Ovary (tissue), 3 donors: Measurements from ENCODE around the gene TTLL9.

Experiments used
- EP300 ChIP-seq: sonication (generic); formaldehyde crosslinking; IDR thresholded peaks from one replicate; pipeline ENCODE4 v1.6.1; 2017; ENCODE audit warnings: antibody characterized with exemption
- POLR2A ChIP-seq: fragments of 450-650 bp; IDR thresholded peaks from one replicate; pipeline ENCODE4 v1.6.1; 2017; ENCODE audit warnings: antibody characterized with exemption, mild to moderate bottlenecking, moderate library complexity
- TF ChIP-seq, protein P1 (sequence below), 3 donors: fragments of 450-650 bp in 2 of 3; fragments of 200-600 bp in 1 of 3; IDR thresholded peaks; one replicate each; pipeline versions ENCODE4 v1.5.1 to v1.8.0; 2016 to 2022; ENCODE audit warnings: antibody characterized with exemption in 3 of 3, mild to moderate bottlenecking in 1 of 3
- donor health status: DM: no; HTN: no; CAD: no.

DNA sequence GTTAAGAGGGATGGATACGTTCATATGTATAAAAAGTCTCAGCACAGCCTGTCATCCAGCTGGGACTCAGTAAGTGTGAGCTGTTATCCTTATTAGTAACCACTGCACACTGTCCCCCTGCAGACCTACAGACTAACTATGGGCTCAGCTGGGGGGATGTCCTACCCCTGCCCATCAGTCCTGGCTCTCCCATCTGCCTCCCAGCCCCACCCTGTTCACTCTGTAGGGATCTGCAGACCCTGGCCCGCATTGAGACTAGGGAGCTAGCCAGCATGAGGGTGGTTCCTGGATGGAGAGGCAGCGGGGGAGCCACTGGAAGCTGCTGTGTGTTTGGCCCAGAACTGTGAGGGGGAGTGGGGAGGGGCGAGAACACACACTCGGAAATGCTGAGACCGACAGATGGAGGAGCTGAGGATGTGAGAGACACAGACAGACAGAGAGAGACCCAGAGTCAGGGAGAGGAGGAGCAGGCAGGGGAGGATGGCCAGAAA is 114.6 kb downstream of the TTLL9 start:
- TF ChIP-seq POLR2A (no peak), EP300 (no peak)
- TF ChIP-seq, protein P1, sequence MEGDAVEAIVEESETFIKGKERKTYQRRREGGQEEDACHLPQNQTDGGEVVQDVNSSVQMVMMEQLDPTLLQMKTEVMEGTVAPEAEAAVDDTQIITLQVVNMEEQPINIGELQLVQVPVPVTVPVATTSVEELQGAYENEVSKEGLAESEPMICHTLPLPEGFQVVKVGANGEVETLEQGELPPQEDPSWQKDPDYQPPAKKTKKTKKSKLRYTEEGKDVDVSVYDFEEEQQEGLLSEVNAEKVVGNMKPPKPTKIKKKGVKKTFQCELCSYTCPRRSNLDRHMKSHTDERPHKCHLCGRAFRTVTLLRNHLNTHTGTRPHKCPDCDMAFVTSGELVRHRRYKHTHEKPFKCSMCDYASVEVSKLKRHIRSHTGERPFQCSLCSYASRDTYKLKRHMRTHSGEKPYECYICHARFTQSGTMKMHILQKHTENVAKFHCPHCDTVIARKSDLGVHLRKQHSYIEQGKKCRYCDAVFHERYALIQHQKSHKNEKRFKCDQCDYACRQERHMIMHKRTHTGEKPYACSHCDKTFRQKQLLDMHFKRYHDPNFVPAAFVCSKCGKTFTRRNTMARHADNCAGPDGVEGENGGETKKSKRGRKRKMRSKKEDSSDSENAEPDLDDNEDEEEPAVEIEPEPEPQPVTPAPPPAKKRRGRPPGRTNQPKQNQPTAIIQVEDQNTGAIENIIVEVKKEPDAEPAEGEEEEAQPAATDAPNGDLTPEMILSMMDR (IDR thresholded peaks at IDR 0.05): no peak
